ENCODE results near the gene HIGD1C.

HIGD1C gene

DNA sequence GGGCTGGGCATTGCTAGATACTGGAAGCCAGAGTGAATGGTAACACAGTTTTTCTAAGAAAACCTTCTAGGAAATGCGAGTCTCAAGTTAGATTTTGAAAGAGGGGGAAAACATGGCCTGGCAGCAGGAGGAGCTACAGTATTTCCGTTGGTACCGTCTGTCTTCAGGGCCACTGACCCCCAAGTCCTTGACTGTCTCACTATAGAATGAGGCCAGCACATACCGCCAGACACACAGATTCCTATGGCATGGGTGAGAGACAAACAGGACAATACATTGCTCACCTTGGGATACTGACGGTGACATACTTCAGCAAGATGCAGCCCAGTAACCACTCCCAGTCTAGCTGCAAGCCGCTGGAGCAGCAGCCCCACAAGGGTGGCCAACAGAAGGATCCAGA lies 52.2 kb downstream of the HIGD1C start:
- DNase-seq (ENCODE audit: low read depth), result no peak
- H3K4me3 ChIP-seq (ENCODE audit: control insufficient read depth, low read depth, low read length), result no peak overlapping the region
- TF ChIP-seq, protein P1, sequence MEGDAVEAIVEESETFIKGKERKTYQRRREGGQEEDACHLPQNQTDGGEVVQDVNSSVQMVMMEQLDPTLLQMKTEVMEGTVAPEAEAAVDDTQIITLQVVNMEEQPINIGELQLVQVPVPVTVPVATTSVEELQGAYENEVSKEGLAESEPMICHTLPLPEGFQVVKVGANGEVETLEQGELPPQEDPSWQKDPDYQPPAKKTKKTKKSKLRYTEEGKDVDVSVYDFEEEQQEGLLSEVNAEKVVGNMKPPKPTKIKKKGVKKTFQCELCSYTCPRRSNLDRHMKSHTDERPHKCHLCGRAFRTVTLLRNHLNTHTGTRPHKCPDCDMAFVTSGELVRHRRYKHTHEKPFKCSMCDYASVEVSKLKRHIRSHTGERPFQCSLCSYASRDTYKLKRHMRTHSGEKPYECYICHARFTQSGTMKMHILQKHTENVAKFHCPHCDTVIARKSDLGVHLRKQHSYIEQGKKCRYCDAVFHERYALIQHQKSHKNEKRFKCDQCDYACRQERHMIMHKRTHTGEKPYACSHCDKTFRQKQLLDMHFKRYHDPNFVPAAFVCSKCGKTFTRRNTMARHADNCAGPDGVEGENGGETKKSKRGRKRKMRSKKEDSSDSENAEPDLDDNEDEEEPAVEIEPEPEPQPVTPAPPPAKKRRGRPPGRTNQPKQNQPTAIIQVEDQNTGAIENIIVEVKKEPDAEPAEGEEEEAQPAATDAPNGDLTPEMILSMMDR (conservative IDR thresholded peaks at IDR 0.05; ENCODE audit: control insufficient read depth, insufficient read depth, low read depth, low read length), result no peak

DNA sequence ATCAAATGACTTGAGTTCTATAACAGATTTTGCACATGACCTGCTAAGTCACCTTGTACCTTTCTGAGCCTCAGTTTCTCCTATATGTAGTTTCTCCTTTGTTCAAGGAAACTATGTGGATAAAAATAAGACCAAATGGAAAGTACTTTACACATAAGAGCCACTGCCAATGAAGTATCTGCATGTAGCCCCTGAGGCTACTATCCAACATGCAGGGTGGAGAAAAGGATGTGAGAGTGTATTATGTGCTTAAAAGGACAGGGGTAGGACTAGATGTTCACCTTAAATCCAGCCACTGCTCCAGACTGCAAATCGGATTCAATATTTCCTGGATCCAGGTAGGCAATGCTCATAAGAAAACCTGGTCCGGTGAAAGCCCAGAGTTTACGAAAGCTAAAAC lies 52.7 kb downstream of the HIGD1C start:
- H3K4me3 ChIP-seq (ENCODE audit: control insufficient read depth, low read depth, low read length), result no peak overlapping the region
- no peak for DNase-seq (ENCODE audit: low read depth)
- TF ChIP-seq, protein P1 (conservative IDR thresholded peaks at IDR 0.05; ENCODE audit: control insufficient read depth, insufficient read depth, low read depth, low read length), result no peak

DNA sequence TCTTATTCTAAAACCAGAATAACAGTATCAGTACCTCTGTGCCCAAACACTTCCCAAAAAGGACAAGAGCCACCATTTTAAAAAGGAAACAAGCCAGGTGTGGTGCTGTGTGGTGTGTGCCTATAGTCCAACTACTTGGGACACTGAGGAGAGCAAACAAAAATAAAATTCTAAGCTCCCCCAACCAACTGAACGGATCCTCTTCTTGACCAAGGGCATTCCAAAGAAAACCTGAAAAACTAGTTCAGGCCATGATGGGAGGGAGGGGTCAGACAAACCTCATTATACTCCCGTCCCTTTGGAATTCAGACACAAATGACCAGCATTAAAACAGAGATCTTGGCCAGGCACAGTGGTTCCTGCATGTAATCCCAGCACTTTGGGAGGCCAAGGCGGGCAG lies 53.3 kb downstream of the HIGD1C start:
- DNase-seq (ENCODE audit: low read depth), result no peak
- no peak overlapping the region for H3K4me3 ChIP-seq (ENCODE audit: control insufficient read depth, low read depth, low read length)
- TF ChIP-seq, protein P1 (conservative IDR thresholded peaks at IDR 0.05; ENCODE audit: control insufficient read depth, insufficient read depth, low read depth, low read length), result no peak

DNA sequence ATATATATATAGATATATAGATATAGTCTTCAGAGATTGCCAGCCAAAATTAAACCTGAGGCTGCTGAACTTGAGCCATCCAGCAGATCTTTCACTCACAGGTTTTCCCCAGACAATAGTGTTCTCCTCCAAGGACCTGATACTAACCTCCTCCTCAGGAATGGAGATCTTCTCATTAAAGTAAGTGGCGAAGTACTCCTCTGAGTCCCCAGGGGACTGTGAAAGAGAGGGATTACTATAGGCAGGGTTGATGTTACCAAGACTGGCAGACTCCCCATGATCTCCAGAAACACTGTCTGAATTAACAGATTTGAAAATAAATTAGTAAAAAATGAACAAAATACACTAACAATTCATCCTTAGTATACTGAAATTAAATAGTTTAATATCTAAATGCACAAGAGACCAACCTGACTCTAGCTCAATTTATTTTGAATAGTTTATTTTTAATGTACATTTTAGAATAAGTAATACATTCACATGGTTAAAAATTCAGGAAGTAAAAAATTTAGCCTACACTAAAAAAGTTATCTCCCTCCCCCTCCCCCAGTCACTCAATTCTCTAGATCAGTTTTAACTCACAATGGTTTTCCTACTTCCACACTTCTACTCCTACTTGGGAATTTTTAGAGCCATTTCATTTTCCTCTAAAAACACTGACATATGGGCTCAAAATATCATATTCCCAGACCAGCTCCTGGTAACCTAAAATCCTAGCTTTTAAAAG lies 56.1 kb downstream of the HIGD1C start:
- H3K4me3 ChIP-seq (ENCODE audit: control insufficient read depth, low read depth, low read length), result no peak overlapping the region
- no peak for DNase-seq (ENCODE audit: low read depth)
- TF ChIP-seq, protein P1 (conservative IDR thresholded peaks at IDR 0.05; ENCODE audit: control insufficient read depth, insufficient read depth, low read depth, low read length), result no peak

DNA sequence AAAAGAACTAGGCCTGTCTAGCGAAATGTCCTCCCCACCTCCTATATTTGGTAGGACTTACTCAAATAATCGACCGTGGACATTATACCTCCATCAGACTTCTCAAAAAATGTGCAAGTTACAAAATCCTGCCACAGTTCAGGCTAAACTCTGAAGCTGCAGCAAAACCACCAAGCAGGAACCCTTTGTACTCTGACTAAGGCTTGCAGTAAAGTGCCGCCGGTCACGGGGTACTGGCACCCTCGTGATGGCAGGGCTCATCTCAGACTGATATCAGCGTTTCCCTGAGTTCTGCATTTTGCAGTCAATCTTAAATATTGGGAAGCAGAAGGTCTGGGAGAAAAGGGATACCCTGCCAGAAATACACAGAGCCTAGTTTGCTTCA lies 56.7 kb downstream of the HIGD1C start:
- peak; percentile 24 for DNase-seq (ENCODE audit: low read depth)
- H3K4me3 ChIP-seq (ENCODE audit: control insufficient read depth, low read depth, low read length), result no peak overlapping the region
- TF ChIP-seq, protein P1 (conservative IDR thresholded peaks at IDR 0.05; ENCODE audit: control insufficient read depth, insufficient read depth, low read depth, low read length), result no peak

DNA sequence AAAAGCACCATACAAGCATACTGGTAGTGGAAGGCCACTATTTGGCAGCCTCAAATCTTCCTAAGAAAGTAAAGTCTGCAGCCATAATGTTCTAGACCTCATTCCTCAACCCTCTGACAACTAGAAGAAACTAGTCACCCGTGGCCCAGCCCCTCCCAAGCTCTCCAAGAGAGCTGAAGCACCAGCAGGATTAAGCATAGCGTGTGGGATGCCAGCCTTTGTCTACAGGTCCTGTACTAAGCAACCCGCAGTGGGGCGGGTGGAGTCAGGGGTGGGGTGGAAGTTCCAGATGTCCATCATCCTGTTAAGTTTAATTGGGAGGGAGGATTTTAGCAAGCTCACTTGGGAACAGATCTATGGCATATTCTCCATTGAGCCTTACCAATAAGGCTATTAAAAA lies 59.6 kb downstream of the HIGD1C start:
- no peak overlapping the region for H3K4me3 ChIP-seq (ENCODE audit: control insufficient read depth, low read depth, low read length)
- no peak for DNase-seq (ENCODE audit: low read depth)
- TF ChIP-seq, protein P1 (conservative IDR thresholded peaks at IDR 0.05; ENCODE audit: control insufficient read depth, insufficient read depth, low read depth, low read length), result no peak

Data from fibroblast of mammary gland (primary cell).